ENCODE results near the gene RGPD4.

The RGPD4 gene

DNA sequence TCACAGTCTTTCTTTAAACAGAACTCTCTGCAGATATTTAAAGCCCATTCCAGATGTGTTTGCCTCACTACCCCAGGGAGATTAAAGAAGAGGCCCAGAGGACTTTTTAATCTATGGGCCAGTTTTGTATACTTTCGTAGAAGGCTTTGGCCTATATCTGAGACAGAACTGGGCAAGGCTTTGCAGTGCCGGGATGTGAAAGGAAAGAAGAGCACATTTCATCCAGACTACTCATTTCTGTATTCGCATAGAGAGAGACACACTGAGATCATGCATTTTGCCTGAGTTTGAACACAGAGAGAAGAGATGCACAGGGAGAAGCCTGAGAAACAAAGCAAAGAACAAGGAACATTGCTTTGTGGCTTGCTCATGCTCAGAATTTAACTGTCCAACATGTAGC, 104.7 kb downstream of the RGPD4 start:
- no peak for DNase-seq (ENCODE audit: low read depth)

DNA sequence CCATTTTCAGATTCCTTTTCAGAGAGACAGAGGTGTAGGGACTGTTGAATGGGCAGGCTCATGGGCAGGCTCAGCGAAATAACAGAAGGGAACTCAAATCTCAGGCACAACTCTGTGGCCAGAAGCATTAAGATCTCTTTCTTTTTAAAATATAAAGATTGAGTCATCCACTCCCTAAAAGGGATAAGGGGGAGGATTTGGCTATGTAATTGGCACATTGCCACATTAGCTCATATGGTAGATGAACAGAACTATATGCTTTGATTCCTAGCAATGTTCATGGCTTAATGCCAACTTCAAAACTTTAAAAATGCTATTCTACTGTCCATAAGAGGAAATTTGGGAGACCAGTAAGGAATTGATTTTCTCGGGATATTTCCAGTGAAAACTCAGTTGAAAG, 105.8 kb downstream of the RGPD4 start:
- no peak for DNase-seq (ENCODE audit: low read depth)

GRCh38 chr2:107932979-107933378, 106.3 kb downstream of the RGPD4 start:
- DNase-seq (ENCODE audit: low read depth) = no peak

- no peak for DNase-seq (ENCODE audit: low read depth)
These were observed 110.0 kb downstream of the RGPD4 start for GRCh38 chr2:107936433-107937359.

Measured in stimulated activated CD8-positive, alpha-beta memory T cell treated with anti-CD3 and anti-CD28 coated beads, Interleukin-4, amount 100 ng/mL, for 24 hours (primary cell).